ENCODE measurements around the gene NUP93. TPM values are rescaled to one million over a fixed set of nuclear protein-coding genes. Genes with fewer than 3 reads are reported as not detected.

The NUP93 gene
- polyA plus RNA-seq, 1 of the 3 experiments (the other 2 are of a cell fraction), result 43.1 TPM

DNA sequence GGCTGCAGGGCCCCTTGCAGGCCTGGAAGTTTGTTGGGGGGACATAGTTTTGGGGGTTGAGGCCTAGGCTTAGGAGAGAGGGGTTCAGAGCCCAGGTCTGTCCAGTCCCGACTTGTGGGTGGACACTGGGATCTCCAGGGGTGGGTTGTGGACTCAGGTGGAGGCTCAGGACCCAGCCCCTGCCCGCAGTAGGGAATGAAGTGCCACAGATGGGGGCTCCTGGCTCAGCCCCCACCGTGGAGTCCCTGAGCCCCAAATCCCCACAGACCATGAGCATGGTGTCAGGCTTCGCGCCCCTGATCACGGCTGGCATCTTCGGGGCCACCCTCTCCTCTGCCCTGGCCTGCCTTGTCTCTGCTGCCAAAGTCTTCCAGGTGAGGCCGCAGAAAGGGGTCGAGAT, 149.3 kb downstream of the NUP93 start:
- no peaks in the 10 kb centered on the region for H4K20me1 ChIP-seq (ENCODE audit: insufficient read depth)
- no peak overlapping the region for H2AFZ ChIP-seq (ENCODE audit: low read depth)
- TF ChIP-seq EP300 (IDR thresholded peaks at IDR 0.05; ENCODE audit: borderline replicate concordance in 1 of 2, low read depth in 1 of 2, low read length in 1 of 2), result no peak
- no peak for TF ChIP-seq MEF2A (IDR thresholded peaks at IDR 0.05; ENCODE audit: borderline replicate concordance, low read depth)
- no peak for TF ChIP-seq TAF1 (IDR thresholded peaks at IDR 0.05; ENCODE audit: borderline replicate concordance, low read depth, low read length)
- TF ChIP-seq RXRA (IDR thresholded peaks at IDR 0.05; ENCODE audit: borderline replicate concordance, low read depth), result no peak
- TF ChIP-seq EZH2phosphoT487 (IDR thresholded peaks at IDR 0.05; ENCODE audit: borderline replicate concordance, low read depth), result no peak
- TF ChIP-seq RAD21 (IDR thresholded peaks at IDR 0.05; ENCODE audit: low read length), result no peak
- no peak for TF ChIP-seq TCF12 (IDR thresholded peaks at IDR 0.05)
- no peak for TF ChIP-seq SMC3 (IDR thresholded peaks at IDR 0.05; ENCODE audit: low read depth, low read length)
- TF ChIP-seq MAX (IDR thresholded peaks at IDR 0.05; ENCODE audit: low read depth), result no peak
- TF ChIP-seq, protein P1, sequence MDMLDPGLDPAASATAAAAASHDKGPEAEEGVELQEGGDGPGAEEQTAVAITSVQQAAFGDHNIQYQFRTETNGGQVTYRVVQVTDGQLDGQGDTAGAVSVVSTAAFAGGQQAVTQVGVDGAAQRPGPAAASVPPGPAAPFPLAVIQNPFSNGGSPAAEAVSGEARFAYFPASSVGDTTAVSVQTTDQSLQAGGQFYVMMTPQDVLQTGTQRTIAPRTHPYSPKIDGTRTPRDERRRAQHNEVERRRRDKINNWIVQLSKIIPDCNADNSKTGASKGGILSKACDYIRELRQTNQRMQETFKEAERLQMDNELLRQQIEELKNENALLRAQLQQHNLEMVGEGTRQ (IDR thresholded peaks at IDR 0.05; ENCODE audit: borderline replicate concordance, low read depth, low read length), result no peak
- TF ChIP-seq, protein P2, sequence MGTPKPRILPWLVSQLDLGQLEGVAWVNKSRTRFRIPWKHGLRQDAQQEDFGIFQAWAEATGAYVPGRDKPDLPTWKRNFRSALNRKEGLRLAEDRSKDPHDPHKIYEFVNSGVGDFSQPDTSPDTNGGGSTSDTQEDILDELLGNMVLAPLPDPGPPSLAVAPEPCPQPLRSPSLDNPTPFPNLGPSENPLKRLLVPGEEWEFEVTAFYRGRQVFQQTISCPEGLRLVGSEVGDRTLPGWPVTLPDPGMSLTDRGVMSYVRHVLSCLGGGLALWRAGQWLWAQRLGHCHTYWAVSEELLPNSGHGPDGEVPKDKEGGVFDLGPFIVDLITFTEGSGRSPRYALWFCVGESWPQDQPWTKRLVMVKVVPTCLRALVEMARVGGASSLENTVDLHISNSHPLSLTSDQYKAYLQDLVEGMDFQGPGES (IDR thresholded peaks at IDR 0.05; ENCODE audit: low read depth, low read length), result no peak
- WGBS (ENCODE audit: low lambda C conversion rate), result 70% methylated on average over 6 of the region's 9 CpGs
- no peaks in the 10 kb centered on the region for H3K9me2 ChIP-seq
- no peaks in the 10 kb centered on the region for H3K79me2 ChIP-seq (ENCODE audit: insufficient read depth)
- H3K36me3 ChIP-seq (replicated peaks in 1 of 2; ENCODE audit: control insufficient read depth in 1 of 2, insufficient read depth in 2 of 2, low read length in 1 of 2), result no peaks in the 10 kb centered on the region
- no peak overlapping the region for H3K4me3 ChIP-seq (ENCODE audit: low read depth in 2 of 2, low read length in 1 of 2)
- no peak overlapping the region for H3K9ac ChIP-seq
- no peak overlapping the region for H3K27ac ChIP-seq (ENCODE audit: low read depth in 2 of 2, low read length in 1 of 2)
- ChIA-PET POLR2A (no interaction called here), CTCF (interaction anchor here (1.3 to 1.5 kb wide), 2 partner anchors 12 to 51 kb away, joined by 3 to 7 read pairs; no protein-coding TSS in a partner anchor)
- H3K4me1 ChIP-seq (ENCODE audit: control insufficient read depth in 1 of 2, insufficient read depth in 2 of 2, low read depth in 1 of 2, low read length in 1 of 2), result peaks cover 0 to 24% of the 10 kb centered on the region in 2 experiments; a peak in 1 of 4 replicates
- H3K4me2 ChIP-seq, result no peak overlapping the region
- no peaks in the 10 kb centered on the region for H3F3A ChIP-seq (replicated peaks; ENCODE audit: insufficient read depth)
- H3K9me3 ChIP-seq, result no peaks in the 10 kb centered on the region
- H3K27me3 ChIP-seq (ENCODE audit: insufficient read depth), result no peaks in the 10 kb centered on the region
- DNase-seq, result no peak

- Histone ChIP-seq H3K4me3 (ENCODE audit: low read depth in 2 of 2, low read length in 1 of 2) (no peak overlapping the region), H3K9me2 (no peaks in the 10 kb centered on the region), H3K27me3 (ENCODE audit: insufficient read depth) (no peaks in the 10 kb centered on the region), H3K27ac (ENCODE audit: low read depth in 2 of 2, low read length in 1 of 2) (no peak overlapping the region), H2AFZ (ENCODE audit: low read depth) (no peak overlapping the region), H3K9me3 (no peaks in the 10 kb centered on the region), H3K79me2 (ENCODE audit: insufficient read depth) (no peaks in the 10 kb centered on the region), H3F3A (replicated peaks; ENCODE audit: insufficient read depth) (no peaks in the 10 kb centered on the region), H3K4me2 (no peak overlapping the region), H3K36me3 (replicated peaks in 1 of 2; ENCODE audit: control insufficient read depth in 1 of 2, insufficient read depth in 2 of 2, low read length in 1 of 2) (no peaks in the 10 kb centered on the region), H3K4me1 (ENCODE audit: control insufficient read depth in 1 of 2, insufficient read depth in 2 of 2, low read depth in 1 of 2, low read length in 1 of 2) (peaks cover 0 to 17% of the 10 kb centered on the region in 2 experiments; a peak in 1 of 4 replicates), H3K9ac (no peak overlapping the region), H4K20me1 (ENCODE audit: insufficient read depth) (no peaks in the 10 kb centered on the region)
- POLR2A ChIA-PET, result no interaction called here
- WGBS (ENCODE audit: low lambda C conversion rate), result 81% methylated on average over 5 of the region's 12 CpGs
- CTCF ChIA-PET, result interaction anchor here (1.3 kb wide), 1 partner anchor 13 kb away, joined by 7 read pairs; no protein-coding TSS in a partner anchor
- DNase-seq, result no peak
- TF ChIP-seq POLR2AphosphoS5 (IDR thresholded peaks at IDR 0.05; ENCODE audit: low read depth, low read length) (no peak), RXRA (IDR thresholded peaks at IDR 0.05; ENCODE audit: borderline replicate concordance, low read depth) (no peak), CHD2 (IDR thresholded peaks at IDR 0.05; ENCODE audit: low read length, partially characterized antibody) (no peak), ZBTB33 (IDR thresholded peaks at IDR 0.05; ENCODE audit: borderline replicate concordance, low read depth) (no peak), CTCF (IDR thresholded peaks at IDR 0.05) (no peak), MAX (IDR thresholded peaks at IDR 0.05; ENCODE audit: low read depth) (no peak), SMC3 (IDR thresholded peaks at IDR 0.05; ENCODE audit: low read depth, low read length) (no peak), NRF1 (IDR thresholded peaks at IDR 0.05; ENCODE audit: low read depth, low read length) (no peak), ELF1 (IDR thresholded peaks at IDR 0.05) (no peak), GABPA (IDR thresholded peaks at IDR 0.05; ENCODE audit: low read depth) (no peak), TCF12 (IDR thresholded peaks at IDR 0.05) (no peak), FOXJ3 (CRISPR knock-in tag; IDR thresholded peaks at IDR 0.05) (no peak), RCOR1 (IDR thresholded peaks at IDR 0.05; ENCODE audit: low read length) (no peak), FOXM1 (IDR thresholded peaks at IDR 0.05; ENCODE audit: low read depth) (no peak), JUND (IDR thresholded peaks at IDR 0.05) (no peak), MEF2A (IDR thresholded peaks at IDR 0.05; ENCODE audit: borderline replicate concordance, low read depth) (no peak), GATA2 (CRISPR knock-in tag; IDR thresholded peaks at IDR 0.05) (no peak)
These were observed 150.2 kb downstream of the NUP93 start for GRCh38 chr16:56880176-56880575.
